Eye (tissue), 1 donor: Measurements from ENCODE around the gene NUTM1.

ENCODE experiments used
- DNase-seq: peaks from one replicate; pipeline ENCODE4 v3.0.0-alpha.2; 2015

The NUTM1 gene, protein sequence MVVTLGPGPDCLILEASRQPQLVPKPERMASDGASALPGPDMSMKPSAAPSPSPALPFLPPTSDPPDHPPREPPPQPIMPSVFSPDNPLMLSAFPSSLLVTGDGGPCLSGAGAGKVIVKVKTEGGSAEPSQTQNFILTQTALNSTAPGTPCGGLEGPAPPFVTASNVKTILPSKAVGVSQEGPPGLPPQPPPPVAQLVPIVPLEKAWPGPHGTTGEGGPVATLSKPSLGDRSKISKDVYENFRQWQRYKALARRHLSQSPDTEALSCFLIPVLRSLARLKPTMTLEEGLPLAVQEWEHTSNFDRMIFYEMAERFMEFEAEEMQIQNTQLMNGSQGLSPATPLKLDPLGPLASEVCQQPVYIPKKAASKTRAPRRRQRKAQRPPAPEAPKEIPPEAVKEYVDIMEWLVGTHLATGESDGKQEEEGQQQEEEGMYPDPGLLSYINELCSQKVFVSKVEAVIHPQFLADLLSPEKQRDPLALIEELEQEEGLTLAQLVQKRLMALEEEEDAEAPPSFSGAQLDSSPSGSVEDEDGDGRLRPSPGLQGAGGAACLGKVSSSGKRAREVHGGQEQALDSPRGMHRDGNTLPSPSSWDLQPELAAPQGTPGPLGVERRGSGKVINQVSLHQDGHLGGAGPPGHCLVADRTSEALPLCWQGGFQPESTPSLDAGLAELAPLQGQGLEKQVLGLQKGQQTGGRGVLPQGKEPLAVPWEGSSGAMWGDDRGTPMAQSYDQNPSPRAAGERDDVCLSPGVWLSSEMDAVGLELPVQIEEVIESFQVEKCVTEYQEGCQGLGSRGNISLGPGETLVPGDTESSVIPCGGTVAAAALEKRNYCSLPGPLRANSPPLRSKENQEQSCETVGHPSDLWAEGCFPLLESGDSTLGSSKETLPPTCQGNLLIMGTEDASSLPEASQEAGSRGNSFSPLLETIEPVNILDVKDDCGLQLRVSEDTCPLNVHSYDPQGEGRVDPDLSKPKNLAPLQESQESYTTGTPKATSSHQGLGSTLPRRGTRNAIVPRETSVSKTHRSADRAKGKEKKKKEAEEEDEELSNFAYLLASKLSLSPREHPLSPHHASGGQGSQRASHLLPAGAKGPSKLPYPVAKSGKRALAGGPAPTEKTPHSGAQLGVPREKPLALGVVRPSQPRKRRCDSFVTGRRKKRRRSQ

GRCh38 chr15:34342737-34343575, at the start of gene NUTM1, which contains the start of gene NOP10:
NUTM1 (plus strand) TSS chr15:34343315; CDS start chr15:34343697, 382 bp downstream.
NOP10 (minus strand) TSS chr15:34343136; CDS start chr15:34343073, 63 bp downstream.
- DNase-seq = peak; percentile 96

- no peak for DNase-seq
These were observed 46.1 kb upstream of the NUTM1 start for GRCh38 chr15:34297059-34297458.

GRCh38 chr15:34301058-34301457, 42.1 kb upstream of the NUTM1 start:
- no peak for DNase-seq

- no peak for DNase-seq
These were observed 38.5 kb upstream of the NUTM1 start for GRCh38 chr15:34304613-34305012.

- DNase-seq = no peak
These were observed 31.6 kb upstream of the NUTM1 start for GRCh38 chr15:34311563-34311962.

- DNase-seq = no peak
These were observed 28.3 kb upstream of the NUTM1 start for GRCh38 chr15:34314491-34315490.

- DNase-seq = peak; percentile 70
These were observed 24.6 kb upstream of the NUTM1 start for GRCh38 chr15:34318277-34319079.

- no peak for DNase-seq
These were observed 19.9 kb upstream of the NUTM1 start for GRCh38 chr15:34323217-34323616.

- no peak for DNase-seq
These were observed 18.2 kb upstream of the NUTM1 start for GRCh38 chr15:34324933-34325332.

- no peak for DNase-seq
These were observed 17.7 kb upstream of the NUTM1 start for GRCh38 chr15:34325368-34325767.

- no peak for DNase-seq
These were observed 15.2 kb upstream of the NUTM1 start for GRCh38 chr15:34327906-34328305.

DNA sequence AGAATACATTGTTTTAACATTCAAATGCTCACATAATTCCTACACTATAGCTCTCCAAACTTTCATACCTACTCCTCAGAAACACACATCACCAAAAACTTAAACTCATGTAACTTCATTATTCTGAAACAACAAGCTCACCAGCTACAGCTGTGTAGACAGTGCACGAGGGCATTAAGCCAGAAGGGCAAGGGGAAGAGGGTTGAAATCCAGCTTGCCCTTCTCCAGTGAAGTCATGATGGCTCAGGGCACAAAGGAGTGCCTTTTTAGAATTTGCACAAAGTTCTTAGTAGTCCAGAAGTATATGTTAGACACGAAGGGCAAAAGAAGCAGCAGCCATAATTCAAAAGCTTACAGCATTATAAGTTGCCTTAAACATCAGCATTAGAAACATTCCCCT, 14.1 kb upstream of the NUTM1 start:
- DNase-seq = no peak

DNA sequence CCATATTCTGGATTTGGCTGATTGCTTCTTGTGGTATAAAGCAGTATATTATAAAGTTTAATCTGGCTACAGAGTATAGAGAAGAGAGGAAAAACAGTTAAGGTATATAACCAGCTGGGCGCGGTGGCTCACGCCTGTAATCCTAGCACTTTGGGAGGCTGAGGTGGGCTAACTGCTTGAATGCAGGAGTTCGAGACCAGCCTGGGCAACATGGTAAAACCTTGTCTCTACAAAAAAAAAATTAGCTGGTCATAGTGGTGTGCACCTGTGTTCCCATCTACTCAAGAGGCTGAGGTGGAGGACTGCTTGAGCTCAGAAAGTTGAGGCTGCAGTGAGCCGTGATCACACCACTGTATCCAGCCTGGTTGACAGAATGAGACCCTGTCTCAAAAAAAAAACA, 12.8 kb upstream of the NUTM1 start:
- no peak for DNase-seq

DNA sequence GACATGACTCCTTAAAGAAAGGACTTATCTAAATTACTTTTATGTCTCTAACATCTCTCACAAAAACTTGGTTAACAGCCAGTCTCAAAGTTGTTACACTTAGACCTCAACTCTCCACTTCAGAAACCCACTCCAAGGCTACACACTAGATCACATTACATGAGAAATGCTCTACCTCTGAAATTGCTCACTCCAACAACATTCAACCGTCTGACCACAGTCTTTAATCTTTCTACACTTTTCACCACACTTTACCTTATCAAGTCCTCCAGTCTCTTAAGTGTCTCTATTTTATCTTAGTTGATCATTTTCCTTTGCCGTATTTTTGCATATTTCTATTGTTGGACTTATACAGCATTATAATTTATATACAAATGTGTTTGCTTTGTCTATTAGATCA, 11.3 kb upstream of the NUTM1 start:
- DNase-seq = no peak

DNA sequence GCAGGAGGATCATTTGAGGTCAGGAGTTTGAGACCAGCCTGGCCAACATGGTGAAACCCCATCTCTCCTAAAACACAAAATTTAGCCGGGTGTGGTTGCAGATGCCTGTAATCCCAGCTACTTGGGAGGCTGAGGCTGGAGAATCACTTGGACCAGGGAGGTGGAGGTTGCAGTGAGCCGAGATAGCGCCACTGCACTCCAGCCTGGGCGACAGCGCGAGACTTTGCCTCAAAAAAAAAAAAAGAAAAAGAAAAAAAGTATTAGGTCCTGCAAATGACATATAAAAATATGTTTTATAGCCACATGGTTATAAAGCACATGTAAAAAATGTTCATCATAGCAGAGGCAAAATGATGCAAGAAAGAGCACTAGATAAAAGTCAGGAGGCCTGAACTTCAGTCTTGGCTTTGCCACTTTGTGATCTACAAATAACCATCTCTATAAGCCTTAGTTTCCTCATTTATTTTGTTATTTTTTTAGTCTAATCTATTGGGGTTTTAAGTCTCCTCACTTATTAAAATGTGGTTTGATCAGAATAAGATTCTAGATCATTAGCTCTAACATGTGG, 10.5 kb upstream of the NUTM1 start:
- no peak for DNase-seq

- DNase-seq = no peak
These were observed 8.4 kb upstream of the NUTM1 start for GRCh38 chr15:34334672-34335071.

DNA sequence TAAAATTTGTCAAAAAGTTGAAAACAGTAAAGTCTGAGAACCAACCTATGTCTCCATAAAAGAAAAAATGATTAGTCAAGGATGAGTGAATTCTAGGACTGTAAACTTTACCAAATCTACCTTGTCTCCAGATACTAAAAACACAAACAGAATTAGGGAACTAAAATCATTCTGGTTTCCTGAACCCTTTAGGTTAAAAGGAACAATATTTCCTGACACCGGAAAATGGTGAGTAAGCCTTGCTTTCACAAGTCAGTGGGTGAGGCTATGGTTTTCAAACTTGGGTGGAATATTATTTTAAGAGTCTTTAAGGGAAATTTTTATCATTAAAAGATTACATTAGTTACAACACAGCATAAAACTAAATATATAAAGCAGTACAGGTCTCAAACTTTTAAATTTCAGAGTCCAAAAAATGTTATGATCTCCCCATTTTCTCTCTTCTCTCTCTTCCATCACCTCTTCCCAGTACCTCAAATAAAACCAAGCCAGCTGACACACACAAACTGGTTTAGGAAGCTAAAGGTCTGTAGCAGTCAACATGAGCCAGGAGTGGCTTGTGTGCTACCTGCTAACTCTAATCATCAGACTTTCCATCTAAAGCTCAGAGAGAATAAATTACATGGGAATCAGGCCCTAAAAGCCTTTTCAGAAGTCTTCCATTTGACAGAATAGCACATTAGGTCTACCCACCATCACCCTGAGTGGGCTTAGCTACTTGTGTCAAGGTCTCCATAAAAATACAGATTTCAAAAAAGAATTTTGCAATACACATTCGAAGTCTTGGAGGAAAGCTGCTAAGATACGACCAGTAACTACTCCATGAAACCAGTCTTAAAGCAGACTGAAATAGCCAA, 7.7 kb upstream of the NUTM1 start:
- no peak for DNase-seq

DNA sequence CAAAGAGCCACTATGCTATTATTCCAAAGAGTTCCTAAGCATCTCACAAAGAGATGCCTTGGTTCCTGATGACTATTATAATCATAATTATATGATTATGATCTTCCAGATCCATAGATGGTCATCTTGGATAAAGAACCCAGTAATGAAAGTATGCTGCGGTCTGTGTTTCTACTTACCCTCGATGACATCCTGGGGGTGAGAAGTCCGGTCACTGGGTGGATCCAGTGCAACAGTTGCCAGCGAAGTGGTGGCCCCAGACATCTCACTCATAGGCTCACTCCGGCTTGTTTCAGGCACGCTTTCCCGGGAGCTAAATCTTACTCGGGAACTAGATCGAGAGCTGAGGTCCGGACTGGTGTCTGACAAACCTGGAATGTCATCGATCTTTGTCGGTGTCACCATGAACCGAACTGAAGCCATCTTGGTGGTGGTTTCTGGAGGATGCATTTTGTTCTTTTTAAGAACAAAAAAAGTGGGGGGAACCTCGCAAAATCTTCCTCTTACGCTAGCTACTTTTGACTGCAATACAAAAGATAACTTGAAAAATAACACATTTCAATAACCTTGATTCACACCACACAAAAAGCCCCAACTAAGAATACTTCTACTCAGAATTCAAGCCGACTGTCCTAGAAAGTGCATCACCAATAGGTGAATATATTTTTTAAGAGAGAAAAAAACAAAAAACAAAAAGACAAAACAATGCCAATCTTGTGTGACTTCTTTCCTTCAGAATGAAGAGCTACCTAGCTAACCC, 6.7 kb upstream of the NUTM1 start:
- no peak for DNase-seq
